Measurements from ENCODE around the gene WNT6. TPM values are rescaled to one million over a fixed set of nuclear protein-coding genes. Genes with fewer than 3 reads are reported as not detected.

Gene WNT6
- total and polyA plus RNA-seq, 12 donors: 0.15 to 3.0 (median 0.75) TPM

DNA sequence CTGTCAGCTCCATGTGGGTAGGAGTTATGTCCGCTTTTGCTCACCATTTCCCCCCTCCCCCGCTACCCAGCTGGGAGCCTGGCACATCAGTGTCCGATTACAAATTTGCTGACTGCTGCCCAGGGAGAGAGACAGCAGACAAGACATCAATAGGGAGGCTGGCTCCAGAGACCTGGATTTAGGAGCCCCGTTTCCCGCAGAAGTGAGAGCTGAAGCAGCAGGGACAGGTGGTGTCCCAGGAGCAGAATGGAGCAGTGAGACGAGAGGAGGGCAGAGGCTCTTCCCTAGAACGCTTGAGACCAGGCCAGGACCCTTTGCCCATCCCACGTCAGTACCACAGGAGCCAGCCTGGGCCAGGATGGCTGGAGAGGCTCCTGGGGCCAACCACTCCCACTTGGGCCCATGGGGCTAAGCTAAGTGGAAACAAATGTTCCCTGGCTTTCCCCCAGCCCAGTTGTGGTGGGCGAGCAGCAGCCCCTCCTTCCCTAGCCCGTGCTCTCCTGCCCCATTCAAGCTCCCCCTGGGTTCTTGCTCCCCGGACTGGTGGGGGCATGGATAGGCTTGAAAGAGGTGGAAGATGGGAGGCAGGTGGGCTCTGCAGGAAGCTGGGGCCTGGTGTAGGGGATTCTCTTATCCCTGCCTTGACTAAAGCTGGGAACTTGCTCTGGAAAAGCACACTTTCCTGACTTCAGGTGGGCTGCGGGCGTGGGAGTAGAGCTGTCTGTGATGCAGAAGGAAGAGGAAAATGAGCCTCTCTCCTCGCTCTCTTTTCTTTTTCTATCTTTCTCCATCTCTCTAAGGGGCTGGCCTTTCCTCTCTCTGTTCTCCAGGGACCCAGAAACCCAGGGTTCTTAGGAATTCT is 4.1 kb upstream of the WNT6 start:
- 41 to 52% methylated on average over 14 of the region's 14 CpGs for WGBS, 2 donors
- TF ChIP-seq, protein P1, sequence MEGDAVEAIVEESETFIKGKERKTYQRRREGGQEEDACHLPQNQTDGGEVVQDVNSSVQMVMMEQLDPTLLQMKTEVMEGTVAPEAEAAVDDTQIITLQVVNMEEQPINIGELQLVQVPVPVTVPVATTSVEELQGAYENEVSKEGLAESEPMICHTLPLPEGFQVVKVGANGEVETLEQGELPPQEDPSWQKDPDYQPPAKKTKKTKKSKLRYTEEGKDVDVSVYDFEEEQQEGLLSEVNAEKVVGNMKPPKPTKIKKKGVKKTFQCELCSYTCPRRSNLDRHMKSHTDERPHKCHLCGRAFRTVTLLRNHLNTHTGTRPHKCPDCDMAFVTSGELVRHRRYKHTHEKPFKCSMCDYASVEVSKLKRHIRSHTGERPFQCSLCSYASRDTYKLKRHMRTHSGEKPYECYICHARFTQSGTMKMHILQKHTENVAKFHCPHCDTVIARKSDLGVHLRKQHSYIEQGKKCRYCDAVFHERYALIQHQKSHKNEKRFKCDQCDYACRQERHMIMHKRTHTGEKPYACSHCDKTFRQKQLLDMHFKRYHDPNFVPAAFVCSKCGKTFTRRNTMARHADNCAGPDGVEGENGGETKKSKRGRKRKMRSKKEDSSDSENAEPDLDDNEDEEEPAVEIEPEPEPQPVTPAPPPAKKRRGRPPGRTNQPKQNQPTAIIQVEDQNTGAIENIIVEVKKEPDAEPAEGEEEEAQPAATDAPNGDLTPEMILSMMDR (IDR thresholded peaks at IDR 0.05): no peak
- no peak for ATAC-seq
- H3K27ac ChIP-seq: no peak overlapping the region
- H3K36me3 ChIP-seq: no peaks in the 10 kb centered on the region
- H3K9me3 ChIP-seq: no peaks in the 10 kb centered on the region
- DNase-seq: no peak
- intact Hi-C loops (cut with DNase I): loop anchor here in 2 of 10 donors (10.0 kb wide), 1 partner anchor 299 kb away; no protein-coding TSS in a partner anchor
- H3K4me3 ChIP-seq: no peak overlapping the region
- peaks cover 8 to 96% (median 81%) of the 10 kb centered on the region in 7 donors for H3K27me3 ChIP-seq
- H3K4me1 ChIP-seq: peaks cover 5 to 23% (median 12%) of the 10 kb centered on the region in 9 donors

DNA sequence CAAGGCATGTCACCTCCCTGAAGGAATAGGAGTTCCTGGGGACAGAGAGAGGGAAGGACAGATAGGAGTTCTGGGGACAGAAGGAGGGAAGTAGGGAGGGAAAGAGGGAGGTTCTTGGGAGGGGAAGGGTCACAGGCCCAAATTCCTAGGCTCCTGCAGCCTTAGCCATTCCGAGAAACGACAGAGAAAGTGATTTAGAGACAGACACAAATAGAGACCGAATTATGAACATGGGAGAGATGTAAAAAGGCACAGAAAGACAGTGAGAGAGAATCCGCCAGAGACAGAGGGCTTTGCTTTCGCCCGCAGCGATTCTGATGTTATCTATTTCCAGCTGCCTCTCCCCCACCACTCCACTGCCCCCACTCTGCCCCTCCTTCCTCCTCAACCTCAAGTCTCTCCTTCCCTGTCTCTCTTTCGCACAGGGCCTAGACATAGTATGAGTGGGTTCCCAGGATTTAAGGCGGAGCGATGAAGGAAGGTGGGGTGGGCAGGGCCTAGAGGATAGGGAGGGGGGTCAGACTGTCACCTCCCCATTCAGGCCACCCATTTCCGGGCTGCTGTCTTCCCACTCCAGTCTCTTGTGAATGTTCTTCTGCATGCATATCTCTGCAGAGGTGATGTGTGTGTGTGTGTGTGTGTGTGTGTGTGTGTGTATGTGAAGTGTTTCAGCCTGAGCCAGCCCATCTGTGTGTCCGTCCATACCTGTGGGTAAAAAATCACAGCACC is 3.3 kb upstream of the WNT6 start:
- intact Hi-C loops (cut with DNase I): loop anchor here in 2 of 10 donors (10.0 kb wide), 1 partner anchor 298 kb away; no protein-coding TSS in a partner anchor
- no peak for DNase-seq
- 35 to 36% methylated on average over 12 of the region's 12 CpGs for whole genome bisulfite sequencing, 2 donors
- H3K36me3 ChIP-seq: no peaks in the 10 kb centered on the region
- peaks cover 8 to 98% (median 84%) of the 10 kb centered on the region in 7 donors for H3K27me3 ChIP-seq
- H3K27ac ChIP-seq: no peak overlapping the region
- H3K9me3 ChIP-seq: no peaks in the 10 kb centered on the region
- peaks cover 5 to 31% (median 16%) of the 10 kb centered on the region in 9 donors for H3K4me1 ChIP-seq
- no peak overlapping the region for H3K4me3 ChIP-seq
- ATAC-seq: no peak
- TF ChIP-seq, protein P1 (IDR thresholded peaks at IDR 0.05): no peak

DNA sequence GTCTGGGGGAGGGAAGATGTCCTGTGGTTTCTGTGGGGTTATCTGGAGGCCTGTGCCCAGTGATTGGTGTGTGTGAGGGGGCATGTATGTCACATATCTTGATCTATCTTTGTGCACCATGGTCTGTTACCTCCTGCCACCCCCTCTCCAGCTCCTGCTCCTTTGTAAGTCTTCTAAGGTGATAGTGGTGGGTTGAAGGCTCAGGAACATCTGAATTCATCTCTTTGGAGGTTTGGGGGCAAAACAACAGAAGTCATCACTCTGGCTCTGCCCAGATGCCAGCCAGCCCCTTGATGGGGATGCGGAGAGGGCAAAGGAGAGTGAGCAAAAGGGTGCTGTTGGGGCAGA is 2.7 kb upstream of the WNT6 start:
- no peak for DNase-seq

More for the DNA sequence above, 2.7 kb upstream of the WNT6 start:
- Histone ChIP-seq H3K9me3 (no peaks in the 10 kb centered on the region), H3K27ac (no peak overlapping the region), H3K27me3 (peaks cover 8 to 98% (median 84%) of the 10 kb centered on the region in 7 donors), H3K4me1 (peaks cover 5 to 32% (median 16%) of the 10 kb centered on the region in 9 donors), H3K4me3 (no peak overlapping the region), H3K36me3 (no peaks in the 10 kb centered on the region)
- ATAC-seq: no peak
- TF ChIP-seq, protein P1 (IDR thresholded peaks at IDR 0.05): no peak
- 64 to 67% methylated on average over 1 of the region's 1 CpG for WGBS, 2 donors
- intact Hi-C loops (cut with DNase I): loop anchor here in 2 of 10 donors (10.0 kb wide), 1 partner anchor 298 kb away; no protein-coding TSS in a partner anchor

All from heart right ventricle (tissue), 16 donors.